ENCODE measurements around the gene HMX2. TPM values are rescaled to one million over a fixed set of nuclear protein-coding genes. Genes with fewer than 3 reads are reported as not detected.

HMX2 gene
- total RNA-seq, 1 donor from 2014 or later, result not detected

DNA sequence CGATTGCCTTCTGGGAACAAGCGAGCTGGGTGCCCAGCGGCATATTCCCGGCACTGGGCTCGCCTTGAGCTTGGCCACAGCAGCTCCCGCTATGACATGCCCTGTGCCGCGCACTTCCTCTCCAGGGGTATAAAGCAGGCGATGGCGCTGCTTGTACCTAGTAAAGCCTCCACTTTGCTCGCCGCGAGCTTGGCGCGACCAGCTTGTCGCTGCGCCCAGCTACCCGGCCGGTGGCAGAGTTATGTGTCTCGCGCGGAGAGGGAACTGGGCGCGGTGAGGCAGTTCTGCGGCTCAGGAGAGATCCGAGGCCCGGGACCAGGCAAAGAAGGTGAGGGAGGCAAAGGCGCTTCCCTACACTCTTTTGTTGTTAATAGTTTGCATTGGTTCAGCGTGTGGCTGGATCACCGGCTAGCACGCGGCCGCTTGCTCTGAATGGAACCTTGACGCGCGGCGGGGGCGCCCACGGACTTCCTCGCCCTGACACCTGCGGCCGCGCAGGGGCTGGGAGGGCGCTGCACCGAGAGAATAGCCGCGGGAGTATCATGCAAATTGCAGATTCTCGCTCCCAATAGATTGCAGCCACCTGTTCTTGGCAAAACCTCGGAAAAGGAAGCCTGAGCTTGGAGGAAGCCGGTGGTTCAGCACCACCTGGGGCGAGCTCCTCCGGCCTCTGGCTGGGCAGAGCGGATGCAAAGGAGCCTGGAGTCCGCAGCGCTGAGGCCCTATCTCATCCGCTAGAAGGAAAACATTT, 3.2 kb downstream of the HMX2 start:
- peak overlapping the region in 2 of 3 donors; percentile 51 to 52 for H3K4me3 ChIP-seq (ENCODE audit: low read length in 3 of 3)
- H3K9ac ChIP-seq (ENCODE audit: low read depth in 1 of 3, low read length in 3 of 3), result peak overlapping the region in 1 of 3 donors; percentile 50
- H3K4me1 ChIP-seq (ENCODE audit: control insufficient read depth in 3 of 3, insufficient read depth in 3 of 3, low read length in 3 of 3), result peaks cover 21 to 48% (median 29%) of the 10 kb centered on the region in 3 donors
- H3K36me3 ChIP-seq (ENCODE audit: control insufficient read depth in 3 of 3, insufficient read depth in 3 of 3, low read length in 3 of 3), result peaks cover 0 to under 1% (median under 1%) of the 10 kb centered on the region in 3 donors
- H3K27me3 ChIP-seq (ENCODE audit: control insufficient read depth in 3 of 3, insufficient read depth in 3 of 3, low read length in 3 of 3), result peaks cover 67 to 73% (median 69%) of the 10 kb centered on the region in 3 donors
- no peaks in the 10 kb centered on the region for H3K9me3 ChIP-seq (ENCODE audit: control insufficient read depth in 3 of 3, low read length in 3 of 3)
- no peak overlapping the region for H3K27ac ChIP-seq (ENCODE audit: low read depth, low read length)

DNA sequence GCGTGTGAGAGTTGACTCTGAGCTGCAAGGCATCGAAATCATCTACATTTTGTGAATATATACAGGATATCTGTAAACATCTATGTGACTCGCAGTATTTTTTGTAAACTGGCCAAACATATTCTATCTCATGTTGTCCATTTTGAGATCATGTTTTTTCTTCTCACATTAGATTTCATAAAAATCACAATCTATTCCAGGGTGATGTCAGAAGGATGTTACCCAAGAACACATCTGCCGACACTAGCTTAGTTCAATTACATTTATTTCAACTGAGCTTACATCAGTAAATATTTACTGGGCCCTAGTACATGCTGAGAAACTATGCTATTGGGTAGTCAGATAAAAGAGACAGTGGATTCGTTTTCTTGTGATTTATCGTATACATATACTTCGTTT, 3.8 kb downstream of the HMX2 start:
- Histone ChIP-seq H3K36me3 (ENCODE audit: control insufficient read depth in 3 of 3, insufficient read depth in 3 of 3, low read length in 3 of 3) (peaks cover 0 to 5% (median 4%) of the 10 kb centered on the region in 3 donors), H3K4me1 (ENCODE audit: control insufficient read depth in 3 of 3, insufficient read depth in 3 of 3, low read length in 3 of 3) (peaks cover 21 to 46% (median 28%) of the 10 kb centered on the region in 3 donors), H3K9me3 (ENCODE audit: control insufficient read depth in 3 of 3, low read length in 3 of 3) (no peaks in the 10 kb centered on the region), H3K9ac (ENCODE audit: low read depth in 1 of 3, low read length in 3 of 3) (no peak overlapping the region), H3K27ac (ENCODE audit: low read depth, low read length) (no peak overlapping the region), H3K27me3 (ENCODE audit: control insufficient read depth in 3 of 3, insufficient read depth in 3 of 3, low read length in 3 of 3) (peaks cover 62 to 68% (median 66%) of the 10 kb centered on the region in 3 donors), H3K4me3 (ENCODE audit: low read length in 3 of 3) (no peak overlapping the region)

DNA sequence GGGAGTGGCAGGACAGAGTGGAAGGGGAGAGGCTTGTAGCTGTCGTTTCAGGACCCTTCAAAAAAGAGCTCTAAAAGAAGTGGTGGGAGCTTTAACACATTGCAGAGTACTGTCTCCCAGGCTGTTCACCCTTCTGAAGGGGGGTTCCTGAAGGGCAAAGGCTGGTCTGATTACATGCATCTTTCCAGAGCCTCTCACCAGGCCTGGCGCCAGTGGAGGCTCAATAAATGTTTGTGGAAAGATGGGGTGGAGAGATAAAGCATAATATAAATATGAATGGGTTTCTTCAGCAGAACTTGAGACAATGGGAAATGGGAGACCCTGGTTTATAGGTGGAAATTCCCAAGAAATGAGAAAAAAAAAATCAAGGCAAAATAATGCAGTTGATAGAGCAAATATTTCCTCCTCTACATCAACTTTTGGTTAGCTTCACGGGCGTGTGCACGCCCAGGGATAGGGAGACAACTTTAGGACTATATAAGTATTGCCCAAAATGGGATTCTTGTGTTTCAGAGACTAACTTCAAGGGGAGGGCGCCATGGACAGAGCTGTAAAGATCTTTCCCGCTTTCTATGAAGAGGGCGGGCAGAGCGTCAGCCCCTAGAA, 5.7 kb downstream of the HMX2 start:
- H3K4me3 ChIP-seq (ENCODE audit: low read length in 3 of 3), result no peak overlapping the region
- peaks cover 21 to 43% (median 28%) of the 10 kb centered on the region in 3 donors for H3K4me1 ChIP-seq (ENCODE audit: control insufficient read depth in 3 of 3, insufficient read depth in 3 of 3, low read length in 3 of 3)
- H3K27ac ChIP-seq (ENCODE audit: low read depth, low read length), result no peak overlapping the region
- H3K36me3 ChIP-seq (ENCODE audit: control insufficient read depth in 3 of 3, insufficient read depth in 3 of 3, low read length in 3 of 3), result peaks cover 5 to 17% (median 12%) of the 10 kb centered on the region in 3 donors
- H3K9me3 ChIP-seq (ENCODE audit: control insufficient read depth in 3 of 3, low read length in 3 of 3), result no peaks in the 10 kb centered on the region
- H3K9ac ChIP-seq (ENCODE audit: low read depth in 1 of 3, low read length in 3 of 3), result no peak overlapping the region
- H3K27me3 ChIP-seq (ENCODE audit: control insufficient read depth in 3 of 3, insufficient read depth in 3 of 3, low read length in 3 of 3), result peaks cover 43 to 51% (median 47%) of the 10 kb centered on the region in 3 donors

DNA sequence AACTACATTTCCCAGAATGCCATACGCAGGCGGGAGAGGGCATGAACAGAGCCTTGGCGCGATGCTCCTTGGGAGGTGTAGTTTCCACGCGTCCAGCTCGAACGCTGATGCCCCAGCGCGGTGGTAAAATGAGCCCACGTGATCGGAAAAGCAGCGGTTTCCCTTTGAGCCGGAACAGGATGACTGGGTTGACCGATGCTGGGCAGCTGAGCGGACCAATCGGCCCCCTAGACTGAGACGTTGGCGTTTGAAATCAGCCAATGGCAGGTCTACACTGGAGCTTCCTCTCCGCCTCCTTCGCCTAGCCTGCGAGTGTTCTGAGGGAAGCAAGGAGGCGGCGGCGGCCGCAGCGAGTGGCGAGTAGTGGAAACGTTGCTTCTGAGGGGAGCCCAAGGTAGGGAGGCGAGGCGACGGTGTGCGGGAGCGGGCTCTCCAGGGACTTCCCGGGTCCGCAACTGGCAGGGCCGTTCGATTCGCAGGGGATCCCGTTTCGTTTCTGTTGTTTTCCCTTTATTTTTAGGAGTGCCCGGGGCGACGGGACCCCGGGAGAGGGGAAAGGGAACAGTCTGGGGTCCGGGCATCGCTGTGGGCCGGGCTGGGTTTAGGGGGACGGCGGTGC, 6.3 kb downstream of the HMX2 start, which contains the start of gene BUB3:
TSS of gene BUB3 (plus strand) at position 311 of the 619 bp plus-strand sequence. CDS start 516 bp downstream, outside the sequence.
- Histone ChIP-seq H3K4me3 (ENCODE audit: low read length in 3 of 3) (peak within 1 kb of the TSS; percentile 85 to 93 (median 93)), H3K9me3 (ENCODE audit: control insufficient read depth in 3 of 3, low read length in 3 of 3) (no peaks in the 10 kb centered on the region), H3K4me1 (ENCODE audit: control insufficient read depth in 3 of 3, insufficient read depth in 3 of 3, low read length in 3 of 3) (peaks cover 21 to 37% (median 25%) of the 10 kb centered on the region in 3 donors)

DNA sequence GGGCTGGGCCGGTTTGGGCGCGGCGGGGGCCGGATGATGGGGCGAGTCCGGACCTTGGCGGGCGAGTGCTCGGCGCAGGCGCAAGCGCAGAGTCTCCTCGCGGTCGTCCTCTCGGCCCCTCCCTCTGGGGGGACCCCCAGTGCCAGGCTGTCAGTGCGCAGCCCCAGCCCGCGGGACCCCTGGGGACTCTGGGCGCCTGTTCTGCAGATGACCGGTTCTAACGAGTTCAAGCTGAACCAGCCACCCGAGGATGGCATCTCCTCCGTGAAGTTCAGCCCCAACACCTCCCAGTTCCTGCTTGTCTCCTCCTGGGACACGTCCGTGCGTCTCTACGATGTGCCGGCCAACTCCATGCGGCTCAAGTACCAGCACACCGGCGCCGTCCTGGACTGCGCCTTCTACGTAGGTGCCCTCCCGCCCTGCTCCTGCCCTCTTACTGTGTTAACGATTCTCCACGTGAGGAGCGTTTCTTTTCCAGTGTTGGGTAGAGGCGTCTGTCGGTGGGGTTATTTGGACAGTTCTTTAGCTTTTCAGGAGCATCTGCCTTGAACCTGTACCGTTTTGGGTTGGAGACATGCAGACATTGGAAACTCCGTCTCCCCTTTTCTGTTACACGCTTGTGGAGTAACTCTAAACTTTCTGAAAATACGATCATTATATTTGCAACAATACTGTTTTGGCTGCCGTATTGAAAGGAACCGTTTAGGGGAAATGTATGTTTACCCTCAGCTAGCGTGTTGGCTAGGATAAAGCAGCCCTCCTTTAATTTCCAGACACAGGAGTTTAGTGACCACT, 7.0 kb downstream of the HMX2 start:
- peaks cover 30 to 37% (median 34%) of the 10 kb centered on the region in 3 donors for H3K27me3 ChIP-seq (ENCODE audit: control insufficient read depth in 3 of 3, insufficient read depth in 3 of 3, low read length in 3 of 3)
- H3K27ac ChIP-seq (ENCODE audit: low read depth, low read length), result peak overlapping the region; percentile 80
- H3K4me1 ChIP-seq (ENCODE audit: control insufficient read depth in 3 of 3, insufficient read depth in 3 of 3, low read length in 3 of 3), result peaks cover 21 to 30% (median 21%) of the 10 kb centered on the region in 3 donors
- peak overlapping the region; percentile 85 to 93 (median 93) for H3K4me3 ChIP-seq (ENCODE audit: low read length in 3 of 3)
- peak overlapping the region; percentile 88 to 92 (median 90) for H3K9ac ChIP-seq (ENCODE audit: low read depth in 1 of 3, low read length in 3 of 3)
- H3K36me3 ChIP-seq (ENCODE audit: control insufficient read depth in 3 of 3, insufficient read depth in 3 of 3, low read length in 3 of 3), result peaks cover 5 to 20% (median 12%) of the 10 kb centered on the region in 3 donors
- H3K9me3 ChIP-seq (ENCODE audit: control insufficient read depth in 3 of 3, low read length in 3 of 3), result no peaks in the 10 kb centered on the region

More for the DNA sequence above, 6.3 kb downstream of the HMX2 start, which contains the start of gene BUB3:
- Histone ChIP-seq H3K36me3 (ENCODE audit: control insufficient read depth in 3 of 3, insufficient read depth in 3 of 3, low read length in 3 of 3) (peaks cover 5 to 19% (median 12%) of the 10 kb centered on the region in 3 donors), H3K27ac (ENCODE audit: low read depth, low read length) (peak within 1 kb of the TSS; percentile 80), H3K9ac (ENCODE audit: low read depth in 1 of 3, low read length in 3 of 3) (peak within 1 kb of the TSS; percentile 88 to 92 (median 90)), H3K27me3 (ENCODE audit: control insufficient read depth in 3 of 3, insufficient read depth in 3 of 3, low read length in 3 of 3) (peaks cover 37 to 44% (median 41%) of the 10 kb centered on the region in 3 donors)

DNA sequence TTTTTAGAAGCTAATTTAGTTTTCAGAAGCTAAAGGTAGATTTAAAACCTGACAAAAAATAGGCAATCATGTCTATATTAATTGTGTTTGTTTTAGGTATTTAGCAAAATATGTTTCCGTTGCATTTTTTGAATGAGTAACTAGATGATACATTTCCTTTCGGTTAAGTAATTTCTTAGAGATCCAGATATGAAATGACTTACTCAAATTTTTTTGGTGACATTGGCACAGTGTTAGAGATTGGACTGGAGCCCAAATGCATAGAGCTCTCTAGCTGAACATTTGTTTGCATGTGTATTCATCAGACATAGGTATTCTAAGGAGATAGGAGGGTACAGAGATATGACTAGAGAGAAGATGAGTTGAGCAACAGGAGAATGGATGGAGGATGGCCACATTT, 8.1 kb downstream of the HMX2 start:
- Histone ChIP-seq H3K9ac (ENCODE audit: low read depth in 1 of 3, low read length in 3 of 3) (no peak overlapping the region), H3K4me1 (ENCODE audit: control insufficient read depth in 3 of 3, insufficient read depth in 3 of 3, low read length in 3 of 3) (peaks cover 12 to 20% (median 12%) of the 10 kb centered on the region in 3 donors), H3K27ac (ENCODE audit: low read depth, low read length) (no peak overlapping the region), H3K9me3 (ENCODE audit: control insufficient read depth in 3 of 3, low read length in 3 of 3) (no peaks in the 10 kb centered on the region), H3K4me3 (ENCODE audit: low read length in 3 of 3) (no peak overlapping the region), H3K36me3 (ENCODE audit: control insufficient read depth in 3 of 3, insufficient read depth in 3 of 3, low read length in 3 of 3) (peaks cover 5 to 24% (median 15%) of the 10 kb centered on the region in 3 donors), H3K27me3 (ENCODE audit: control insufficient read depth in 3 of 3, insufficient read depth in 3 of 3, low read length in 3 of 3) (peaks cover 18 to 26% (median 22%) of the 10 kb centered on the region in 3 donors)

DNA sequence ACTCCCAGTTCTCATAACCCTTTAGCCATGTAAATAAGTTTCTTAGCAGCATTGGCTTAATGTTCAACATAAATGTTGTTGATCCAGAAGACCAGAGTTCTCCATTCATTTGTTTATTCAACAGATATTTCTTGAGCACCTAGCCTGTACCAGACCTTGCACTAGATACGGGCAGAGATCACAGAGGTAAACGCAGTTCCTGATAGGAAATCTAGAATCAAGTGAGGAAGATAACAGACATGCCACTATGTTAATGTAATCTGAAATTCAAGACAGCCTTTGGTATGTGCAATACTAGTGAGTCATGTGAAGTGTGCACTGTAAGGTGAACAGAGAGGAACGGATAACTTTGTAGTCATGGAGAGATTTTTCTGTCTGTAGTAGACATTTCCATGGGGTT, 9.3 kb downstream of the HMX2 start:
- peaks cover 8 to 14% (median 11%) of the 10 kb centered on the region in 3 donors for H3K27me3 ChIP-seq (ENCODE audit: control insufficient read depth in 3 of 3, insufficient read depth in 3 of 3, low read length in 3 of 3)
- H3K36me3 ChIP-seq (ENCODE audit: control insufficient read depth in 3 of 3, insufficient read depth in 3 of 3, low read length in 3 of 3), result peaks cover 8 to 33% (median 22%) of the 10 kb centered on the region in 3 donors
- no peak overlapping the region for H3K27ac ChIP-seq (ENCODE audit: low read depth, low read length)
- H3K9ac ChIP-seq (ENCODE audit: low read depth in 1 of 3, low read length in 3 of 3), result no peak overlapping the region
- H3K9me3 ChIP-seq (ENCODE audit: control insufficient read depth in 3 of 3, low read length in 3 of 3), result no peaks in the 10 kb centered on the region
- H3K4me1 ChIP-seq (ENCODE audit: control insufficient read depth in 3 of 3, insufficient read depth in 3 of 3, low read length in 3 of 3), result peaks cover 8 to 15% (median 8%) of the 10 kb centered on the region in 3 donors
- H3K4me3 ChIP-seq (ENCODE audit: low read length in 3 of 3), result no peak overlapping the region

DNA sequence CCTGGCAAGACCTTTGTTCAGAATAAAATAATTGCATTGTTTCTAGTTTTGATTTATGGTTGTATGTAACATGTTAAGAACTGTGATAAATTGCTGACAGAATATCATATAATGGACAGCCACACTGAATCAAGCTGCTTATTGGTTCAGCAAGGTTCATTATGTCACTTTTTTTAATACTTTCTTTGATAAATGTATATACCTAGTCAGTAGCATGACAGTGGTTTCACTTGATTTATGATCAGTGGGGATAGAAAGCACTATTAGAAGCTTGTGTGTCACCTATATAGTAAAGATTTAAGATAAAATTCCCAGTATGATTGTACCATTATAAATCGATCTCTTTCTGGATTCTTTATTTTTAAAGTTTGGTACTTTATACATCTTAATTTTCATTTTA, 10.7 kb downstream of the HMX2 start:
- no peaks in the 10 kb centered on the region for H3K9me3 ChIP-seq (ENCODE audit: control insufficient read depth in 3 of 3, low read length in 3 of 3)
- H3K27ac ChIP-seq (ENCODE audit: low read depth, low read length), result no peak overlapping the region
- H3K4me1 ChIP-seq (ENCODE audit: control insufficient read depth in 3 of 3, insufficient read depth in 3 of 3, low read length in 3 of 3), result peaks cover 8 to 15% (median 8%) of the 10 kb centered on the region in 3 donors
- peaks cover 0 to under 1% (median 0%) of the 10 kb centered on the region in 3 donors for H3K27me3 ChIP-seq (ENCODE audit: control insufficient read depth in 3 of 3, insufficient read depth in 3 of 3, low read length in 3 of 3)
- peaks cover 15 to 47% (median 37%) of the 10 kb centered on the region in 3 donors for H3K36me3 ChIP-seq (ENCODE audit: control insufficient read depth in 3 of 3, insufficient read depth in 3 of 3, low read length in 3 of 3)
- H3K9ac ChIP-seq (ENCODE audit: low read depth in 1 of 3, low read length in 3 of 3), result no peak overlapping the region
- H3K4me3 ChIP-seq (ENCODE audit: low read length in 3 of 3), result no peak overlapping the region

DNA sequence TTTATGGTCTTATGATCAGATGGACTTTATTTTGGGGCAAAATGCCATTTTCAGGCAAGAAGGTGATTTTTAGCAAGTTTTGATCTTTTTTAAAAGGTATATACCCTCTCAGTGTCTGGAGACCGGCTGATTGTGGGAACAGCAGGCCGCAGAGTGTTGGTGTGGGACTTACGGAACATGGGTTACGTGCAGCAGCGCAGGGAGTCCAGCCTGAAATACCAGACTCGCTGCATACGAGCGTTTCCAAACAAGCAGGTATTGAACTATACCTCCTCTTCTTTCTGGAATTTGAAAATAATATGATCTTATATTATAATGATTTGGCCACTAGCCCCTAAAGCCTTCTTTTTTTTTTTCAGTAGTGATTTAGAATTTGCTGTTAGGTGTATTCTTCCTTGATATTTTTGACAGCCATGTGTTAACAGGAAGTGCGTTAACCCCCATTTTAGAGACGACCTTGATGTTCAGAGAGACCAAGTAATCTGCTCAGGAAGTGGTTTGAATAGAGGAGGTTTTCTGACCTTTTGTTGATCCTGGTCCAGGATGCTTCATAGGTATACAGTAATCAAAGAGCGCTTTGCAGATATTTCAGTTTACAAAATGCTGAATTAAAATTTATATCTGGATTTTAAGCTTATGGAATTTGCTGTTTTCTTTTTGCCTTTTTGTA, 12.5 kb downstream of the HMX2 start:
- H3K9ac ChIP-seq (ENCODE audit: low read depth in 1 of 3, low read length in 3 of 3), result no peak overlapping the region
- no peak overlapping the region for H3K27ac ChIP-seq (ENCODE audit: low read depth, low read length)
- H3K36me3 ChIP-seq (ENCODE audit: control insufficient read depth in 3 of 3, insufficient read depth in 3 of 3, low read length in 3 of 3), result peaks cover 15 to 56% (median 50%) of the 10 kb centered on the region in 3 donors
- H3K9me3 ChIP-seq (ENCODE audit: control insufficient read depth in 3 of 3, low read length in 3 of 3), result no peaks in the 10 kb centered on the region
- H3K4me3 ChIP-seq (ENCODE audit: low read length in 3 of 3), result no peak overlapping the region
- H3K4me1 ChIP-seq (ENCODE audit: control insufficient read depth in 3 of 3, insufficient read depth in 3 of 3, low read length in 3 of 3), result peaks cover 2 to 7% (median 3%) of the 10 kb centered on the region in 3 donors
- H3K27me3 ChIP-seq (ENCODE audit: control insufficient read depth in 3 of 3, insufficient read depth in 3 of 3, low read length in 3 of 3), result no peaks in the 10 kb centered on the region
